OCI-LY1 (cell line): Measurements from ENCODE around the gene CUTA.

Source experiments
- EZH2 ChIP-seq: fragments of 200-600 bp; sonication (generic), shearing (Covaris generic); IDR thresholded peaks from 2 replicates; pipeline ENCODE4 v1.8.0; 2017; ENCODE audit warnings: borderline replicate concordance, mixed run types, mild to moderate bottlenecking, antibody characterized with exemption, low read length, moderate library complexity, mixed read lengths
- TF ChIP-seq, protein P1 (sequence below): fragments of 200-600 bp; sonication (generic), shearing (Covaris generic); IDR thresholded peaks from 2 replicates; pipeline ENCODE4 v1.5.1; 2017; ENCODE audit warnings: mild to moderate bottlenecking, antibody characterized with exemption, low read length, moderate library complexity, mixed read lengths

DNA sequence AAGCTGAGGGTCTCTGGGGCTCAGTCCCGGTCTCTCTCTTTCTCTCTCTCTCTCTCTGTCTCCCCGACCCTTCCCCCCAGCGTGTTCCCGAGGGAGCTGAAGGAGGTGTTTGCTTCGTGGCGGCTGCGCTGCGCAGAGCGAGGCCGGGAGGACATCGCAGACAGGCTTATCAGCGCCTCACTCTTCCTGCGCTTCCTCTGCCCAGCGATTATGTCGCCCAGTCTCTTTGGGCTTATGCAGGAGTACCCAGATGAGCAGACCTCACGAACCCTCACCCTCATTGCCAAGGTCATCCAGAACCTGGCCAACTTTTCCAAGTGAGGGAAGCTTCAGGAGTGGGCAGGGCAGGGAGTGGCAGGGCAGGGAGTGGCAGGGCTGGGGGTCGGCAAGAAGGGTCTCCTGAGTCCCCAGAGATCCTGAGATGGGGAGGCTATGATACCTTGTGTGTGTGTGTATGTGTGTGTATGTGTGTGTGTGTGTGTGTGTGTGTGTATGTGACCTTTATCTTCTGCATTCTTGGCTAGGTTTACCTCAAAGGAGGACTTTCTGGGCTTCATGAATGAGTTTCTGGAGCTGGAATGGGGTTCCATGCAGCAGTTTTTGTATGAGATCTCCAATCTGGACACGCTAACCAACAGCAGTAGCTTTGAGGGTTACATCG, 22.9 kb upstream of the CUTA start:
- TF ChIP-seq, protein P1, sequence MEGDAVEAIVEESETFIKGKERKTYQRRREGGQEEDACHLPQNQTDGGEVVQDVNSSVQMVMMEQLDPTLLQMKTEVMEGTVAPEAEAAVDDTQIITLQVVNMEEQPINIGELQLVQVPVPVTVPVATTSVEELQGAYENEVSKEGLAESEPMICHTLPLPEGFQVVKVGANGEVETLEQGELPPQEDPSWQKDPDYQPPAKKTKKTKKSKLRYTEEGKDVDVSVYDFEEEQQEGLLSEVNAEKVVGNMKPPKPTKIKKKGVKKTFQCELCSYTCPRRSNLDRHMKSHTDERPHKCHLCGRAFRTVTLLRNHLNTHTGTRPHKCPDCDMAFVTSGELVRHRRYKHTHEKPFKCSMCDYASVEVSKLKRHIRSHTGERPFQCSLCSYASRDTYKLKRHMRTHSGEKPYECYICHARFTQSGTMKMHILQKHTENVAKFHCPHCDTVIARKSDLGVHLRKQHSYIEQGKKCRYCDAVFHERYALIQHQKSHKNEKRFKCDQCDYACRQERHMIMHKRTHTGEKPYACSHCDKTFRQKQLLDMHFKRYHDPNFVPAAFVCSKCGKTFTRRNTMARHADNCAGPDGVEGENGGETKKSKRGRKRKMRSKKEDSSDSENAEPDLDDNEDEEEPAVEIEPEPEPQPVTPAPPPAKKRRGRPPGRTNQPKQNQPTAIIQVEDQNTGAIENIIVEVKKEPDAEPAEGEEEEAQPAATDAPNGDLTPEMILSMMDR, result no peak
- no peak for TF ChIP-seq EZH2
